ENCODE data around the gene STRBP. TPM values are rescaled to one million over a fixed set of nuclear protein-coding genes. Genes with fewer than 3 reads are reported as not detected.

STRBP gene
- total and polyA plus RNA-seq, 2 of the 8 experiments (the other 6 are each of a cell fraction or from before 2014, with no cell fraction given), result 29.7 to 105 TPM

DNA sequence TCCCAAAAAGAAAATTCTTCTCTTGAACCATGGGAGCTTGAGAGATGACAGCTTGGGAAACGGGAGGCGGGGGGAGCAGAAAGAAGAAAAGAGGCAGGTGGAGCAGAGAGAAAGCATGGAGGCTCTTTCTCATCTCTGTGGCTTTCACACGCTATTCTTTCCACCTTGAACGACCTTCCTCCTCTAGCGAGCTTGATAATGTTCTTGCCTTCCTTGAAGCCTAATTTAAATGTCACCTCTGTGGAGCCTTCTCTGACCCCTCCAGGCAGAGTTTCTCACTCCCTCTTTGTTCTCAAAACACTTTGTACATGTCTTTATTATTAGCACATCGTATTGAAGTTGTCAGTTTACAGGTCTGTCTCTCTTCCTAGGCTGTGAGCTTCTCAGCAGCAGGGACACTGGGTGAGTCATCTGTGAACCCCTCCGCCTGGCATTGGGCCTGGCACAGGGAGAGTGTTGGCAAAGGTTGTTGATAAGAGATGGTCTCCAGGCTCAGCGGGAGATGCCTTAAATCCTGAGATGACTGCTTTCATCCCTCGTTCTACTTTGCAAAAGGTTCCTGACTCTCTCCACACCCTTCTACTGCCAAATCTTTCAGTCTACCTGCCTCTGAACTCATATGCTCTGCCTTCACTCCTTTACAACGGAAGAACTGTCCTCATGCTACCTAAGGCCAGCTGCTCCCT, 14.1 kb upstream of the STRBP start (continued):
- no peak for TF ChIP-seq SP4 (IDR thresholded peaks at IDR 0.05; ENCODE audit: low read length)

Measured in H1 (cell line).